LNCAP (cell line): Measurements from ENCODE around the gene FRMD8.

Experiments
- TF ChIP-seq, protein P1 (sequence below): fragments of 450-650 bp; IDR thresholded peaks from 2 replicates; pipeline ENCODE4 v1.5.1; 2017; ENCODE audit warnings: mild to moderate bottlenecking

Gene FRMD8

DNA sequence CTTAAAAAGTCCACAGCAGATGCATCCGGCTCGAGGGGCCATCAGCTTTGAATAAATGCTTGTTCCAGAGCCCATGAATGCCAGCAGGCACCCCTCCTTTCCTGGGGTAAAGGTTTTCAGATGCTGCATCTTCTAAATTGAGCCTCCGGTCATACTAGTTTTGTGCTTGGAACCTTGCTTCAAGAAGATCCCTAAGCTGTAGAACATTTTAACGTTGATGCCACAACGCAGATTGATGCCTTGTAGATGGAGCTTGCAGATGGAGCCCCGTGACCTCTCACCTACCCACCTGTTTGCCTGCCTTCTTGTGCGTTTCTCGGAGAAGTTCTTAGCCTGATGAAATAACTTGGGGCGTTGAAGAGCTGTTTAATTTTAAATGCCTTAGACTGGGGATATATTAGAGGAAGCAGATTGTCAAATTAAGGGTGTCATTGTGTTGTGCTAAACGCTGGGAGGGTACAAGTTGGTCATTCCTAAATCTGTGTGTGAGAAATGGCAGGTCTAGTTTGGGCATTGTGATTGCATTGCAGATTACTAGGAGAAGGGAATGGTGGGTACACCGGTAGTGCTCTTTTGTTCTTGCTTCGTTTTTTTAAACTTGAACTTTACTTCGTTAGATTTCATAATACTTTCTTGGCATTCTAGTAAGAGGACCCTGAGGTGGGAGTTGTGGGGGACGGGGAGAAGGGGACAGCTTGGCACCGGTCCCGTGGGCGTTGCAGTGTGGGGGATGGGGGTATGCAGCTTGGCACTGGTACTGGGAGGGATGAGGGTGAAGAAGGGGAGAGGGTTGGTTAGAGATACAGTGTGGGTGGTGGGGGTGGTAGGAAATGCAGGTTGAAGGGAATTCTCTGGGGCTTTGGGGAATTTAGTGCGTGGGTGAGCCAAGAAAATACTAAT lies 38.0 kb downstream of the FRMD8 start:
- TF ChIP-seq, protein P1, sequence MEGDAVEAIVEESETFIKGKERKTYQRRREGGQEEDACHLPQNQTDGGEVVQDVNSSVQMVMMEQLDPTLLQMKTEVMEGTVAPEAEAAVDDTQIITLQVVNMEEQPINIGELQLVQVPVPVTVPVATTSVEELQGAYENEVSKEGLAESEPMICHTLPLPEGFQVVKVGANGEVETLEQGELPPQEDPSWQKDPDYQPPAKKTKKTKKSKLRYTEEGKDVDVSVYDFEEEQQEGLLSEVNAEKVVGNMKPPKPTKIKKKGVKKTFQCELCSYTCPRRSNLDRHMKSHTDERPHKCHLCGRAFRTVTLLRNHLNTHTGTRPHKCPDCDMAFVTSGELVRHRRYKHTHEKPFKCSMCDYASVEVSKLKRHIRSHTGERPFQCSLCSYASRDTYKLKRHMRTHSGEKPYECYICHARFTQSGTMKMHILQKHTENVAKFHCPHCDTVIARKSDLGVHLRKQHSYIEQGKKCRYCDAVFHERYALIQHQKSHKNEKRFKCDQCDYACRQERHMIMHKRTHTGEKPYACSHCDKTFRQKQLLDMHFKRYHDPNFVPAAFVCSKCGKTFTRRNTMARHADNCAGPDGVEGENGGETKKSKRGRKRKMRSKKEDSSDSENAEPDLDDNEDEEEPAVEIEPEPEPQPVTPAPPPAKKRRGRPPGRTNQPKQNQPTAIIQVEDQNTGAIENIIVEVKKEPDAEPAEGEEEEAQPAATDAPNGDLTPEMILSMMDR: no peak

- TF ChIP-seq, protein P1: no peak
Measured at GRCh38 chr11:65425105-65425970, 38.9 kb downstream of the FRMD8 start.

DNA sequence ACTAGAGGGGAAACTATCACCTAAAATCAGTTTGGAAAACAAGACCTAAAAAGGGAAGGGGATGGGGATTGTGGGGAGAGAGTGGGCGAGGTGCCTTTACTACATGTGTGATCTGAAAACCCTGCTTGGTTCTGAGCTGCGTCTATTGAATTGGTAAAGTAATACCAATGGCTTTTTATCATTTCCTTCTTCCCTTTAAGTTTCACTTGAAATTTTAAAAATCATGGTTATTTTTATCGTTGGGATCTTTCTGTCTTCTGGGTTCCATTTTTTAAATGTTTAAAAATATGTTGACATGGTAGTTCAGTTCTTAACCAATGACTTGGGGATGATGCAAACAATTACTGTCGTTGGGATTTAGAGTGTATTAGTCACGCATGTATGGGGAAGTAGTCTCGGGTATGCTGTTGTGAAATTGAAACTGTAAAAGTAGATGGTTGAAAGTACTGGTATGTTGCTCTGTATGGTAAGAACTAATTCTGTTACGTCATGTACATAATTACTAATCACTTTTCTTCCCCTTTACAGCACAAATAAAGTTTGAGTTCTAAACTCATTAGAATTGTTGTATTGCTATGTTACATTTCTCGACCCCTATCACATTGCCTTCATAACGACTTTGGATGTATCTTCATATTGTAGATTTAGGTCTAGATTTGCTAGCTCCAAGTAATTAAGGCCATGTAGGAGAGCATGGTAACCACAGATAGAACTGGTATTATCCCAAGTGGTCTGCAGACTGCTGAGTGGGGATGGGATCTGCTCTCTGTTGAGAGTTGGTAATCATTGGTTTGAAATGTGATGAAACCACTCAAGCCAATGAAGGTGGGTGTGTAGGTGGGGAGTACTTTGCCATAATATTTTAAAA lies 39.8 kb downstream of the FRMD8 start:
- TF ChIP-seq, protein P1: no peak

DNA sequence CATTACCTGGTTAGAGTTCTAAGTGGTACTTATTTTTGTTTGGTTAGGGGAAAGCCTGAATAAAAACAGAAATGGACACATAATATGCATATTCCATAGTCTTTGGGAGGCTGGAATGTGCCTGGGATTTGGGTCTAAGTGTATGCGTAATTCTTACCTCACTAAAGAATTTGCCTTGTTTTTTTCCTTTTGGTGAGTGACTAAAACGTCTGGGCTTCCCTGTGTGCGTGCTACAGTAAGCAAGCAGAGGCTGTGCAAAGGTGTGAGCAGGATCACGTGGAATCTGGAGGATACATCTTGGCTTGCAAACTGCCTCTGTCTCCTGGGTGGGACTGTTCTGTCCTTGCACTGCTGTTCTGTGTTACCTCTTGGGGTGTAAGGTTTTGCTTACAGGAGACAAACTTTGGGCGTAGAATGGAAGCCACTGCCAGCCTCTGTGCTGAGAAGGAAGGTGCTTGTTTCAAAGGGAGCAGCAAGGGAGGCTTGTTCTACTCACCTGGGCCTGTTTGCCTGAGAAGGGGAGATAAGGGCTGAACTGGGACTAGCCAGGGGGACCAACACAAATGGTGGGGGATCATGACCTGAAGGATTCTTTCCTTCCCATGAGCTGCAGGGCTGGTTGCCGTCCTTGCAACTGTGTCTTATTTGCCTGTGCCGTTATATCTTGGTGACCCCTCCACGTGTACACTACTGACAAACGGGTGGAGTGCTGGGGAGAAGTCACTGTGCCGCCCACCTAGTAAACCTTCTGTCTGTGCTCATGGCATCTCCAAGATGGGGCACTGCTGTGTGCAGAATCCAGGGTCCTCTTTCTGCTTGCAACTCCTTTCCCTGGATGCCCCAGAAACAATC lies 40.6 kb downstream of the FRMD8 start:
- TF ChIP-seq, protein P1: no peak

GRCh38 chr11:65427691-65428577 lies 41.5 kb downstream of the FRMD8 start:
- TF ChIP-seq, protein P1: no peak

GRCh38 chr11:65428578-65429067 lies 42.2 kb downstream of the FRMD8 start:
- TF ChIP-seq, protein P1: no peak
